Smooth muscle cell (in vitro differentiated cells): Measurements from ENCODE around the gene NPTX1. TPM values are rescaled to one million over a fixed set of nuclear protein-coding genes. Genes with fewer than 3 reads are reported as not detected.

Source experiments
- DNase-seq: peaks from one replicate; lab custom pipeline; 2025; ENCODE audit not compliant: unreplicated experiment; lab: John Stamatoyannopoulos, UW
- H2AFZ ChIP-seq: fragments of 200-600 bp; sonication (generic); 2 replicates; pipeline ENCODE4 v1.6.0; 2016; ENCODE audit warnings: antibody characterized with exemption, low read depth, mild to moderate bottlenecking
- H3F3A ChIP-seq: fragments of 200-600 bp; sonication (generic); 2 replicates; pipeline ENCODE4 v1.6.0; 2017; ENCODE audit warnings: antibody characterized with exemption, low read depth
- H3K27ac ChIP-seq: fragments of 200-600 bp; sonication (generic); 2 replicates; pipeline ENCODE4 v1.5.1; 2016; ENCODE audit warnings: low read depth, mild to moderate bottlenecking
- H3K27me3 ChIP-seq: fragments of 200-600 bp; sonication (generic); 2 replicates; pipeline ENCODE4 v1.6.1; 2016; ENCODE audit warnings: low read depth, mild to moderate bottlenecking
- H3K36me3 ChIP-seq: fragments of 200-600 bp; sonication (generic); 2 replicates; pipeline ENCODE4 v1.5.1; 2016; ENCODE audit warnings: low read depth
- H3K4me1 ChIP-seq: fragments of 200-600 bp; sonication (generic); 2 replicates; pipeline ENCODE4 v1.5.1; 2016; ENCODE audit warnings: low read depth
- H3K4me2 ChIP-seq: fragments of 200-600 bp; sonication (generic); 2 replicates; pipeline ENCODE4 v1.6.0; 2016; ENCODE audit warnings: mild to moderate bottlenecking
- H3K4me3 ChIP-seq: fragments of 200-600 bp; sonication (generic); 2 replicates; pipeline ENCODE4 v1.5.1; 2016; ENCODE audit warnings: mild to moderate bottlenecking
- H3K79me2 ChIP-seq: fragments of 200-600 bp; sonication (generic); 2 replicates; pipeline ENCODE4 v1.6.0; 2016; ENCODE audit warnings: low read depth, mild to moderate bottlenecking
- H3K9ac ChIP-seq: fragments of 200-600 bp; sonication (generic); 2 replicates; pipeline ENCODE4 v1.6.0; 2016; ENCODE audit warnings: low read depth
- H3K9me3 ChIP-seq: fragments of 200-600 bp; sonication (generic); replicated peaks from 2 replicates; pipeline ENCODE4 v1.5.1; 2016; ENCODE audit warnings: low read depth
- H4K20me1 ChIP-seq: fragments of 200-600 bp; sonication (generic); 2 replicates; pipeline ENCODE4 v1.6.0; 2016; ENCODE audit warnings: low read depth
- CTCF ChIP-seq: fragments of 200-600 bp; sonication (generic); IDR thresholded peaks from 2 replicates; pipeline ENCODE4 v1.5.1; 2017; ENCODE audit warnings: borderline replicate concordance, mild to moderate bottlenecking, antibody characterized with exemption; ENCODE audit not compliant: insufficient read depth, poor library complexity, severe bottlenecking
- WGBS: methylation state at CpG from one replicate; pipeline ENCODE4 v1.1.7; 2016; ENCODE audit warnings: low lambda C conversion rate; 5-methylcytosine and 5-hydroxymethylcytosine counted together
- polyA plus RNA-seq: library from polyadenylated mRNA; unstranded; fragments of >200 nt; fragmentation: Nextera tagmentation; extraction: Ambion mirVana; gene quantifications from 2 replicates; pipeline ENCODE4 v1.2.1, GENCODE V29; 2016
- total RNA-seq: library from RNA; depleted of rRNA; stranded (reverse); fragments of >200 nt; gene quantifications from 2 replicates; pipeline ENCODE4 v1.2.3, GENCODE V29; 2014

The NPTX1 gene
- total and polyA plus RNA-seq, 2 experiments from 2014 or later: 1.8 to 5.9 TPM

- no peak overlapping the region for H3K4me3 ChIP-seq
- WGBS: 95% methylated on average over 22 of the region's 22 CpGs
- no peak for DNase-seq
- no peaks in the 10 kb centered on the region for H3F3A ChIP-seq
- no peaks in the 10 kb centered on the region for H3K27me3 ChIP-seq
- H4K20me1 ChIP-seq: no peaks in the 10 kb centered on the region
- H3K36me3 ChIP-seq: no peaks in the 10 kb centered on the region
- H3K9me3 ChIP-seq: no peaks in the 10 kb centered on the region
- no peak overlapping the region for H3K9ac ChIP-seq
- no peak overlapping the region for H3K4me2 ChIP-seq
- H3K27ac ChIP-seq: no peak overlapping the region
- H3K4me1 ChIP-seq: peaks cover 11% of the 10 kb centered on the region
- no peak overlapping the region for H2AFZ ChIP-seq
- no peaks in the 10 kb centered on the region for H3K79me2 ChIP-seq
- no peak for TF ChIP-seq CTCF
Measured at GRCh38 chr17:80499961-80500665, 23.7 kb upstream of the NPTX1 start.

- Histone ChIP-seq H3K27ac (no peak overlapping the region), H3K36me3 (no peaks in the 10 kb centered on the region), H2AFZ (no peak overlapping the region), H4K20me1 (no peaks in the 10 kb centered on the region), H3K9me3 (no peaks in the 10 kb centered on the region), H3K79me2 (no peaks in the 10 kb centered on the region), H3F3A (no peaks in the 10 kb centered on the region), H3K4me3 (no peak overlapping the region), H3K4me2 (no peak overlapping the region), H3K4me1 (peaks cover 6% of the 10 kb centered on the region), H3K27me3 (no peaks in the 10 kb centered on the region), H3K9ac (no peak overlapping the region)
- no peak for DNase-seq
- 89% methylated on average over 8 of the region's 9 CpGs for WGBS
- TF ChIP-seq CTCF: no peak
Measured at GRCh38 chr17:80499560-80499959, 23.2 kb upstream of the NPTX1 start.

- 95% methylated on average over 11 of the region's 11 CpGs for WGBS
- H3K27ac ChIP-seq: no peak overlapping the region
Measured at GRCh38 chr17:80498920-80499410, 22.6 kb upstream of the NPTX1 start.

More at GRCh38 chr17:80498920-80499410, 22.6 kb upstream of the NPTX1 start:
- no peaks in the 10 kb centered on the region for H4K20me1 ChIP-seq
- H3K4me1 ChIP-seq: peaks cover 6% of the 10 kb centered on the region
- TF ChIP-seq CTCF: no peak
- no peaks in the 10 kb centered on the region for H3K79me2 ChIP-seq
- H3K27me3 ChIP-seq: no peaks in the 10 kb centered on the region
- no peak overlapping the region for H2AFZ ChIP-seq
- no peaks in the 10 kb centered on the region for H3F3A ChIP-seq
- peak overlapping the region; percentile 41 for H3K4me2 ChIP-seq
- no peak overlapping the region for H3K4me3 ChIP-seq
- no peak overlapping the region for H3K9ac ChIP-seq
- DNase-seq: no peak
- H3K36me3 ChIP-seq: no peaks in the 10 kb centered on the region
- no peaks in the 10 kb centered on the region for H3K9me3 ChIP-seq
